Measurements from ENCODE around the gene PGBD5. TPM values are rescaled to one million over a fixed set of nuclear protein-coding genes. Genes with fewer than 3 reads are reported as not detected.

Gene PGBD5
- total RNA-seq, 1 experiment from 2014 or later, result not detected

- peak; percentile 38 for DNase-seq (ENCODE audit: low spot score)
These were observed 118.9 kb downstream of the PGBD5 start for GRCh38 chr1:230307213-230307612.

GRCh38 chr1:230306169-230306568 is 120.0 kb downstream of the PGBD5 start:
- DNase-seq (ENCODE audit: low spot score), result no peak

GRCh38 chr1:230303822-230304221 is 122.3 kb downstream of the PGBD5 start:
- no peak for DNase-seq (ENCODE audit: low spot score)

GRCh38 chr1:230303069-230303468 is 123.1 kb downstream of the PGBD5 start:
- no peak for DNase-seq (ENCODE audit: low spot score)

GRCh38 chr1:230301822-230302221 is 124.3 kb downstream of the PGBD5 start:
- no peak for DNase-seq (ENCODE audit: low spot score)

- no peak for DNase-seq (ENCODE audit: low spot score)
These were observed 124.8 kb downstream of the PGBD5 start for GRCh38 chr1:230301322-230301721.

GRCh38 chr1:230300322-230301301 is 125.5 kb downstream of the PGBD5 start:
- no peak for DNase-seq (ENCODE audit: low spot score)

- peak; percentile 24 for DNase-seq (ENCODE audit: low spot score)
These were observed 126.7 kb downstream of the PGBD5 start for GRCh38 chr1:230299191-230300006.

- DNase-seq (ENCODE audit: low spot score), result no peak
These were observed 130.8 kb downstream of the PGBD5 start for GRCh38 chr1:230295367-230295766.

GRCh38 chr1:230293390-230293700 is 132.8 kb downstream of the PGBD5 start:
- DNase-seq (ENCODE audit: low spot score), result no peak

- DNase-seq (ENCODE audit: low spot score), result no peak
These were observed 133.3 kb downstream of the PGBD5 start for GRCh38 chr1:230292689-230293389.

GRCh38 chr1:230291731-230292620 is 134.2 kb downstream of the PGBD5 start:
- DNase-seq (ENCODE audit: low spot score), result no peak

GRCh38 chr1:230289350-230289644 is 136.8 kb downstream of the PGBD5 start:
- DNase-seq (ENCODE audit: low spot score), result no peak

GRCh38 chr1:230288641-230289349 is 137.3 kb downstream of the PGBD5 start:
- no peak for DNase-seq (ENCODE audit: low spot score)

- no peak for DNase-seq (ENCODE audit: low spot score)
These were observed 138.3 kb downstream of the PGBD5 start for GRCh38 chr1:230287674-230288315.

- DNase-seq (ENCODE audit: low spot score), result no peak
These were observed 139.3 kb downstream of the PGBD5 start for GRCh38 chr1:230286890-230287269.

- DNase-seq (ENCODE audit: low spot score), result no peak
These were observed 139.8 kb downstream of the PGBD5 start for GRCh38 chr1:230286166-230286889.

- DNase-seq (ENCODE audit: low spot score), result no peak
These were observed 140.8 kb downstream of the PGBD5 start for GRCh38 chr1:230285351-230285750.

GRCh38 chr1:230284891-230285290 is 141.2 kb downstream of the PGBD5 start:
- DNase-seq (ENCODE audit: low spot score), result no peak

Data from HT-29 (cell line).